Neural cell (in vitro differentiated cells): Measurements from ENCODE around the gene QPRT. TPM values are rescaled to one million over a fixed set of nuclear protein-coding genes. Genes with fewer than 3 reads are reported as not detected.

Source experiments
- H2AFZ ChIP-seq: fragments of 200-600, 300-800 bp; sonication (generic), shearing (Covaris generic); 2 replicates; pipeline ENCODE4 v1.6.0; 2014; ENCODE audit warnings: low read depth, mild to moderate bottlenecking, antibody characterized with exemption, low read length, moderate library complexity
- H3F3A ChIP-seq: fragments of 200-600 bp; shearing (Covaris generic); 2 replicates; pipeline ENCODE4 v1.6.1; 2016; ENCODE audit warnings: mild to moderate bottlenecking, moderate library complexity, mixed read lengths, antibody characterized with exemption, low read length; ENCODE audit not compliant: insufficient read depth, poor library complexity, severe bottlenecking
- H3K27ac ChIP-seq: fragments of 200-600, 300-800 bp; sonication (generic), shearing (Covaris generic); 2 replicates; pipeline ENCODE4 v1.5.1; 2014; ENCODE audit warnings: mild to moderate bottlenecking, low read length, moderate library complexity
- H3K27me3 ChIP-seq: fragments of 300-800, 200-600 bp; sonication (generic), shearing (Covaris generic); 2 replicates; pipeline ENCODE4 v1.6.0; 2014; ENCODE audit warnings: mild to moderate bottlenecking, low read depth, low read length, moderate library complexity; ENCODE audit not compliant: insufficient read depth
- H3K36me3 ChIP-seq: fragments of 300-800, 200-600 bp; sonication (generic), shearing (Covaris generic); 2 replicates; pipeline ENCODE4 v1.5.1; 2014; ENCODE audit warnings: mild to moderate bottlenecking, antibody characterized with exemption, low read length, moderate library complexity; ENCODE audit not compliant: insufficient read depth
- H3K4me2 ChIP-seq: fragments of 300-800, 200-600 bp; sonication (generic), shearing (Covaris generic); 2 replicates; pipeline ENCODE4 v1.6.0; 2014; ENCODE audit warnings: mild to moderate bottlenecking, low read length
- H3K4me3 ChIP-seq: fragments of 300-800, 200-600 bp; sonication (generic), shearing (Covaris generic); 2 replicates; pipeline ENCODE4 v1.5.1; 2014; ENCODE audit warnings: mild to moderate bottlenecking, low read length, moderate library complexity
- H3K79me2 ChIP-seq: fragments of 200-600 bp; shearing (Covaris generic); replicated peaks from 2 replicates; pipeline ENCODE4 v1.6.0; 2014; ENCODE audit warnings: mild to moderate bottlenecking, low read length, moderate library complexity; ENCODE audit not compliant: insufficient read depth
- H3K9ac ChIP-seq: fragments of 300-800, 200-600 bp; sonication (generic), shearing (Covaris generic); 2 replicates; pipeline ENCODE4 v1.6.1; 2016; ENCODE audit warnings: mild to moderate bottlenecking, low read length, mixed read lengths
- H3K9me2 ChIP-seq: fragments of 200-600 bp; shearing (Covaris generic); 2 replicates; pipeline ENCODE4 v1.6.1; 2016; ENCODE audit warnings: mild to moderate bottlenecking, low read length, mixed read lengths; ENCODE audit not compliant: insufficient read depth
- H3K9me3 ChIP-seq: fragments of 200-600, 300-800 bp; sonication (generic), shearing (Covaris generic); 2 replicates; pipeline ENCODE4 v1.6.1; 2016; ENCODE audit warnings: mild to moderate bottlenecking, mixed run types, low read length, moderate library complexity, mixed read lengths
- H4K20me1 ChIP-seq: fragments of 200-600 bp; shearing (Covaris generic); 2 replicates; pipeline ENCODE4 v1.6.1; 2016; ENCODE audit warnings: mild to moderate bottlenecking, mixed run types; ENCODE audit not compliant: insufficient read depth
- CTCF ChIP-seq: fragments of 450-650 bp; IDR thresholded peaks from 2 replicates; pipeline ENCODE4 v1.5.1; 2014; ENCODE audit warnings: antibody characterized with exemption, mild to moderate bottlenecking, moderate library complexity; ENCODE audit not compliant: poor library complexity, severe bottlenecking
- EP300 ChIP-seq: fragments of 450-650 bp; conservative IDR thresholded peaks from 2 replicates; pipeline ENCODE4 v1.6.1; 2014; ENCODE audit warnings: antibody characterized with exemption, mild to moderate bottlenecking, moderate library complexity; ENCODE audit not compliant: poor library complexity, severe bottlenecking
- EZH2 ChIP-seq: fragments of 200-600, 300-800 bp; shearing (Covaris generic), sonication (generic); IDR thresholded peaks from 2 replicates; pipeline ENCODE4 v1.6.1; 2014; ENCODE audit warnings: antibody characterized with exemption, low read length, borderline replicate concordance, mild to moderate bottlenecking; ENCODE audit not compliant: insufficient read depth, poor library complexity, severe bottlenecking
- MXI1 ChIP-seq: fragments of 450-650 bp; conservative IDR thresholded peaks from 2 replicates; pipeline ENCODE4 v1.6.1; 2014; ENCODE audit warnings: antibody characterized with exemption, mild to moderate bottlenecking; ENCODE audit not compliant: poor library complexity, severe bottlenecking
- POLR2AphosphoS5 ChIP-seq: IDR thresholded peaks from 2 replicates; pipeline ENCODE4 v1.6.1; 2012
- RAD21 ChIP-seq: fragments of 450-650 bp; conservative IDR thresholded peaks from 2 replicates; pipeline ENCODE4 v1.6.1; 2014; ENCODE audit warnings: antibody characterized with exemption, mild to moderate bottlenecking, moderate library complexity
- REST ChIP-seq: IDR thresholded peaks from 2 replicates; pipeline ENCODE4 v1.6.1; 2012; ENCODE audit warnings: borderline replicate concordance
- SMC3 ChIP-seq: fragments of 450-650 bp; conservative IDR thresholded peaks from 2 replicates; pipeline ENCODE4 v1.6.1; 2014; ENCODE audit warnings: antibody characterized with exemption, mild to moderate bottlenecking, moderate library complexity; ENCODE audit not compliant: poor library complexity
- TAF1 ChIP-seq: IDR thresholded peaks from 2 replicates; pipeline ENCODE4 v1.6.1; 2012; ENCODE audit warnings: low read depth
- polyA plus RNA-seq: library from polyadenylated mRNA; depleted of rRNA; stranded (reverse); fragments of >200 nt; gene quantifications from 2 replicates; pipeline ENCODE4 v1.2.3, GENCODE V29; 2014

Gene QPRT
- polyA plus RNA-seq, 1 donor from 2014 or later, result 2.7 TPM

- H3K27me3 ChIP-seq, result no peaks in the 10 kb centered on the region
- H3K4me3 ChIP-seq, result no peak overlapping the region
- H3K9me3 ChIP-seq, result no peaks in the 10 kb centered on the region
- no peaks in the 10 kb centered on the region for H3K79me2 ChIP-seq
- H3F3A ChIP-seq, result no peaks in the 10 kb centered on the region
- no peaks in the 10 kb centered on the region for H3K9me2 ChIP-seq
- TF ChIP-seq CTCF (no peak), RAD21 (no peak), SMC3 (no peak), TAF1 (no peak), POLR2AphosphoS5 (no peak)
- no peaks in the 10 kb centered on the region for H4K20me1 ChIP-seq
- no peak overlapping the region for H3K27ac ChIP-seq
- H3K9ac ChIP-seq, result no peak overlapping the region
- no peaks in the 10 kb centered on the region for H3K36me3 ChIP-seq
- no peak overlapping the region for H2AFZ ChIP-seq
- no peak overlapping the region for H3K4me2 ChIP-seq
Measured at GRCh38 chr16:29673501-29673900, 5.5 kb upstream of the QPRT start.

GRCh38 chr16:29674188-29674587 lies 4.8 kb upstream of the QPRT start:
- no peak overlapping the region for H2AFZ ChIP-seq
- H3K9ac ChIP-seq, result no peak overlapping the region
- H3K4me3 ChIP-seq, result no peak overlapping the region

More at GRCh38 chr16:29674188-29674587, 4.8 kb upstream of the QPRT start:
- Histone ChIP-seq H3K36me3 (no peaks in the 10 kb centered on the region), H3K9me3 (no peaks in the 10 kb centered on the region), H3K4me2 (no peak overlapping the region), H3K9me2 (no peaks in the 10 kb centered on the region), H3K27me3 (no peaks in the 10 kb centered on the region), H4K20me1 (no peaks in the 10 kb centered on the region), H3K27ac (no peak overlapping the region), H3F3A (no peaks in the 10 kb centered on the region), H3K79me2 (no peaks in the 10 kb centered on the region)
- TF ChIP-seq EP300 (no peak), SMC3 (no peak), REST (no peak), RAD21 (no peak), MXI1 (no peak), EZH2 (no peak), CTCF (no peak), TAF1 (no peak), POLR2AphosphoS5 (no peak)
